Embryonic facial prominence (tissue), 1 donor: ENCODE measurements around the gene PIP4K2C.
"Not testable (repeated sequence)": the region's sequence is repeated elsewhere in the genome, so short reads cannot be mapped to it uniquely, and the experiment has no call there.

Experiments used
- DNase-seq: peaks from one replicate; pipeline ENCODE4 v3.0.0-alpha.2; 2016; ENCODE audit errors: extremely low spot score

PIP4K2C gene

DNA sequence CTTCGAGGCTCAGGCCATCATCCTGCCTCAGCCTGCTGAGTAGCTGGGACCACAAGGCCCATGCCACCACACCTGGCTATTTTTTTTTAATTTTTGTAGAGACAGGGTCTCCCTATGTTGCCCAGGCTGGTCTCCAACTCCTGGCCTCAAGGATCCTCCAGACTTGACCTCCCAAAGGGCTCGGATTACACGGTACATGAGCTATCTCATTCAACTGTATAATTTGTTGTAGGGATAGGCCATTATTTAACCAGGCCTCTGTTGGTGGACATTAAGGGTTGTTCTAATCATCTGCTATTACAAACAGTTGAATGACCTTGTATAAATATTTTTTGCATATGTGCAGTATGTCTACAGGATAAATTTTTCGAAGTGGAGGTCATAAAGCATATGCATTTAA, 32.1 kb upstream of the PIP4K2C start:
- DNase-seq, result no peak

DNA sequence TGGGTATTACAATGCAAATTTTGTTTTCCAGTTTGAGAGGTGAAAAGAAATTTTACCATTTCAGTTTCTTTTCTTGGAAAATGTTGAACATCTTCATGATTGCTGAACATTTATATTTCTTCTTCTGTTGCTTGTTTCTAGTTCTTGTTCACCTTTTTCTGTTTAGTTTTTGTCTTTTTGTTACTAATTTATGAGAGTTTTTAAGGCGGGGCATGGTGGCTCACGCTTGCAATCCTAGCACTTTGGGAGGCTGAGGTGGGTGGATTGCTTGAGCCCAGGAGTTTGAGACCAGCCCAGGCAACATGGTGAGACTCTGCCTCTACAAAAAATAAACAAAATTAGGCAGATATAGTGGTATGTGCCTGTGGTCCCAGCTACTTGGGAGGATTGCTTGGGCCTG, 30.5 kb upstream of the PIP4K2C start:
- DNase-seq, result no peak

DNA sequence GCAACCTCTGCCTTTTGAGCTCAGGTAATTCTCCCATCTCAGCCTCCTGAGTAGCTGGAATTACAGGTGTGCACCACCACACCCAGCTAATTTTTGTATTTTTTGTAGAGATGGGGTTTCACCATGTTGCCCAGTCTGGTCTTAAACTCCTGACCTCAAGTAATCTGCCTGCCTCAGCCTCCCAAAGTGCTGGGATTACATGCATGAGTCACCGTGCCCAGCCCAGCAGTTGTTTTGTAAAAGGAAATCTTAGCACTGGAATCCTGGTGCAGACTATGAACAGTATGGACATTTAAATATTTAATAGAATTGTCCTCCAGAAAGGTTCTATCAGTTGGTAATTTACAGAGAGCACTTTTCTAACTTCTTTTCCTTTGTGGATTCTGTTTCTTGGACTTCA, 29.9 kb upstream of the PIP4K2C start:
- DNase-seq, result not testable (repeated sequence)

DNA sequence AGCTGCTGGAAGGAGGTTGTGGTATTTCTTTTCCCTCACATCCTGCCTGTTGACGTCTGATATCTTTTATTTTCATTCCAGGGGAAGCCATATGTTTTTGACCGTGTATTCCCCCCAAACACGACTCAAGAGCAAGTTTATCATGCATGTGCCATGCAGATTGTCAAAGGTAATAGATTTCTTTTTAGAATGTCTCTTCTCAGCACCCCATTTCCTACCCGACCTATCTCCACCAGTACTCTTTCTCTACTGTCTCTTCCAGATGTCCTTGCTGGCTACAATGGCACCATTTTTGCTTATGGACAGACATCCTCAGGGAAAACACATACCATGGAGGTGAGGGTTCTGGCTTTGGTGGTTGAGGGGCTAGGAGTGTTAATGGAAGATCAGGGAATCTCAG, 27.6 kb upstream of the PIP4K2C start:
- no peak for DNase-seq

DNA sequence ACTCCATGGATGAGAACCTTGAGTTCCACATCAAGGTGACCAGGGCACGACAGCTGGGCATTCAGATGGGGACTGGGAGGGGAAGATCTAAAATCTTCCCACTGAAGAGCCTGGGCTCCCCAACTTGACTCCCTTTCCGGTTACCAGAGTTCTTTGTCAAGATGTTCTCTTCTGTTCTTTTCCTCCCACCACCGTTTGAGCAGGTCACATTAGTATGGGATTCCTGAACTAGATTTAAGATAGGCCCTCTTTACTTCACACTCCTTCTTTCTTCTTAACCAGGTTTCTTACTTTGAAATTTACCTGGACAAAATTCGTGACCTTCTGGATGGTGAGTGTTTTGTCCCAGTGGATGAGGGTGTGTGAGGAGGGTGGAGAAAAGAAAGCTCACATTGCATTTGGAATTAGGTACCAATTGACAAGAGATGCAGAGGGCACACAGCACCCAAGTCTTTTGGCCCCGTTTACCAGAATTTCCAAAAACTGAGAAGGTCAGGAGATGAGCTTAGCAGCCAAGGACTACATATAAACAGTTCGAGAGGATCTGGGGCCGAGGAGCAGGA, 26.7 kb upstream of the PIP4K2C start:
- DNase-seq, result no peak

DNA sequence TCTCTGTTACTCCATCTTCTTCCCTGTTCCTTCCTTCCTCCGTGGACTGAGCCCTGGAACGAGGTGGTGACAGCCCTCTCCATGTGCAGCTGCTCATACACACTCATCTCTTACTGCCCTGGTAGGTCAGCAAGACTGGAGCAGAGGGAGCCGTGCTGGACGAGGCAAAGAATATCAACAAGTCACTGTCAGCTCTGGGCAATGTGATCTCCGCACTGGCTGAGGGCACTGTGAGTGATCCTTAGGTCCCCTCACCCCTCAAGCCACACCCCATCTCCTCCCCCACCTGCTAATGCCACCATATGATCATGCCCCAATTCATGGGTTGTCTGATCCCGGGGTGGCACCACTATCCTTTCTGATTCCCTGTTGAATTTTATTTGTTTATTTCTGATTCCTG, 22.2 kb upstream of the PIP4K2C start:
- no peak for DNase-seq

DNA sequence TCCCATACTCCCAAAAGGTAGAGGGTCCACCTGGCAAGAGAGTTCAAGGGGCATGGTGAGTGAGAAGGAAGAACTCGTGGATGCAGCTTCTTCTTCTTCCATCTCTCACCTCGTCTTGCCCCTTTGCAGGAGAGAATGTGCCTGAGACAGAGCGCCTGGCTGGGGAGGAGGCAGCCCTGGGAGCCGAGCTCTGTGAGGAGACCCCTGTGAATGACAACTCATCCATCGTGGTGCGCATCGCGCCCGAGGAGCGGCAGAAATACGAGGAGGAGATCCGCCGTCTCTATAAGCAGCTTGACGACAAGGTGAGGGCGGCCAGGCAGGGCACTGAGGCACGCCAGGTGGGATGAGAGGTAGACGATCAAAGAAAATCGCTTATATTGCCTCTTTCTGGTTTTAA, 21.1 kb upstream of the PIP4K2C start:
- no peak for DNase-seq

DNA sequence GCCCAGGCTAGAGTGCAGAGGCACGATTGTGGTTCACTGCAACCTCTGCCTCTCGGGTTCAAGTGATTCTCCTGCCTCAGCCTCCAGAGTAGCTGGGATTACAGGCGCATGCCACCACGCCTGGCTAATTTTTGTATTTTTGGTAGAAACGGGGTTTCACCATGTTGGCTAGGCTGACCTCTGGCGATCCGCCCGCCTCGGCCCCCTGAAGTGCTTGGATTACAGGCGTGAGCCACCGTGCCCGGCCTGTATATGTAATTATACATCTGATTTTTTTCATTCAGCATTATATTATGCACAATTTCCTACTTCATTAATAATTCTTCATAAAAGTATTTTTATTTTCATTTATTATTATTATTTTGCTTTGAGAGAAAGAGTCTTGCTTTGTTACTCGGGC, 20.6 kb upstream of the PIP4K2C start:
- not testable (repeated sequence) for DNase-seq

DNA sequence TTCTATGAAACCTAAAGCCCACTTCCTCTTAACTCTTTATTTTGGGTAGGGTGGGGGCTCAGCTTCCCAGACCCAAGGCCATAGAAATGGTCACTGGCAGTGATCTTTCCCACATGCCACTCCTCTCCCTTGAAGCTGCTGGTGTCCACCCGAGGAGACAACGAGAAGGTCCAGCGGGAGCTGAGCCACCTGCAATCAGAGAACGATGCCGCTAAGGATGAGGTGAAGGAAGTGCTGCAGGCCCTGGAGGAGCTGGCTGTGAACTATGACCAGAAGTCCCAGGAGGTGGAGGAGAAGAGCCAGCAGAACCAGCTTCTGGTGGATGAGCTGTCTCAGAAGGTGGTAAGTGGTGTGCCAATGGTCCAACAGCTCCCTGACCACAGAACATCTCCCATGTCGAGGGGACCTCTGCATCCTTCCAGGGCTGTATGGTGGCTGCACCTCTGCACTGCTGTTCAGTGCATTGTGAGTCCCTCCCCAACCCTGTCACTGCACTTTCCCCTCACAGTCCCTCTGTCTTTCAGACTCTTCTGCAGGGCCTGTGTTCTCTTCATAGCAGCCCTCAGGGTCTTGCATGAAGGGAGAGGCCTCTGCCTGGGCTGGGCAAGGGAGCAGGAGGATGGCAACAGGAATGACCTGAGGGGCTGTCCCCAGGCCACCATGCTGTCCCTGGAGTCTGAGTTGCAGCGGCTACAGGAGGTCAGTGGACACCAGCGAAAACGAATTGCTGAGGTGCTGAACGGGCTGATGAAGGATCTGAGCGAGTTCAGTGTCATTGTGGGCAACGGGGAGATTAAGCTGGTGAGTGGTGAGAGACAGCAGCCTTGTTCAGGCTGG, 18.8 kb upstream of the PIP4K2C start:
- DNase-seq, result no peak

DNA sequence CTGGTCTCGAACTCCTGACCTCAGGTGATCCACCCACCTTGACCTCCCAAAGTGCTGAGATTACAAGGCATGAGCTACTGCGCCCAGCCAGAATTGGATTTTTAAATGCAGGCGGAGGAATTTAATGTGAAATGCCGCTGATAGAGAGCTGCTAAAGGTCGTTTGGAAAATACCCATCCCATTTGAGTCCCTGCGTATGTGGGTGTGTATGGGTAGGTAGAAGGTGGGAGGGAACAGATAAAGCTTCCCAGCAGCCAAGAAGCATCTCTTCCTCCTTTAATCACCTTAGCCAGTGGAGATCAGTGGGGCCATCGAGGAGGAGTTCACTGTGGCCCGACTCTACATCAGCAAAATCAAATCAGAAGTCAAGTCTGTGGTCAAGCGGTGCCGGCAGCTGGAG, 16.2 kb upstream of the PIP4K2C start:
- DNase-seq, result no peak

DNA sequence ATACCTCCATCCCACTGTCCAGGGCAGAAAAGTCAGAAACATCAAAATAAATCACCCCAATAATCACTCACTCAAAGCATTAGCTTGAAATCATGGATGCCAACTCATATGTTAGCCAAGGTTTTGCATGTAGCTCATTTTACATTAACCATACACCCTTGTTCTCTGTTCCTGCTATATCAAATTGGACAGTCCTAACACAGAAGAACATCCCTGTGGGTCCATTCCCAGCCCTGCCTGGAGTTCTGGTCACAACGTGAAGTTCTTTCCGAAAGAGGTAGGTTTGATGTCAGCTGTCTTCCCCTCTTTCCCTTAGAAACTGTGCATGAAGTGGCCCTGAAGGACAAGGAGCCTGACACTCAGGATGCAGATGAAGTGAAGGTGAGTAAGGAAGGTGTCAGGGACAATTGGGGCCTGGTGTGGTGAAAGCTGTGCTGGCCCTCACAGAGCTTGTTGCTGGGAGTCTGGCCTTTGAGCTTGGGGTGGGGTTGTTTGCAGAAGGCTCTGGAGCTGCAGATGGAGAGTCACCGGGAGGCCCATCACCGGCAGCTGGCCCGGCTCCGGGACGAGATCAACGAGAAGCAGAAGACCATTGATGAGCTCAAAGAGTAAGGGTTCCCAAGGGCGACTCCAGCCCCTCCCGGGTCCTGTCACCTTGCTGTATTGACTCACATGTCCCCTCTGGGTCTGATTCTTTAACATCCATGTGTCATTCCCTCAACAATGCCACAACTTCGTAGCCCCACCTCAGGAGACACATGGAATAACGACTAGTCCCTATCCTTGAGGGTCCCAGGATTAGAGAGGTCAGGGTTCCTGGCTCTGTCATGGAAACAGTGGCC, 15.0 kb upstream of the PIP4K2C start:
- no peak for DNase-seq

DNA sequence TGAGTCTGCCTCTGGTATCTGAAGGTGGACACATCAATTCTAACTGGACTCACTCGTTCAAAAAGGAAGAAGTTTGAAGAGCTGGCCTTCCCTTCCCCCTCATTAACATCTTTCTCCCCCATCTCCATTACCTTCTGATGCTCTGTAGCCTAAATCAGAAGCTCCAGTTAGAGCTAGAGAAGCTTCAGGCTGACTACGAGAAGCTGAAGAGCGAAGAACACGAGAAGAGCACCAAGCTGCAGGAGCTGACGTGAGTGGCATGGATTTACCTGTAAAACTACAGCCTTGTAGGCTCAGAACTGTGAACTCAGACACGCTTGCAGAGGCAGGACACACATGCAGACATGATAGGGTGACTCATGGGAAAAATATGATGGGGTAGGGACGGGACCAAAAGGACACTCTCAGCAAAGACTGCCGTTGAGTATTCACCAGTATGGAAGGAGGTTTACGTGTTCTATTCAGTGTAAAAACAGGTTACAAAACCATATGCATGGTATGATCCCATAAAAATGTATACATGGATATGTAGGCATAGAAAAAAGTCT, 14.3 kb upstream of the PIP4K2C start:
- no peak for DNase-seq

DNA sequence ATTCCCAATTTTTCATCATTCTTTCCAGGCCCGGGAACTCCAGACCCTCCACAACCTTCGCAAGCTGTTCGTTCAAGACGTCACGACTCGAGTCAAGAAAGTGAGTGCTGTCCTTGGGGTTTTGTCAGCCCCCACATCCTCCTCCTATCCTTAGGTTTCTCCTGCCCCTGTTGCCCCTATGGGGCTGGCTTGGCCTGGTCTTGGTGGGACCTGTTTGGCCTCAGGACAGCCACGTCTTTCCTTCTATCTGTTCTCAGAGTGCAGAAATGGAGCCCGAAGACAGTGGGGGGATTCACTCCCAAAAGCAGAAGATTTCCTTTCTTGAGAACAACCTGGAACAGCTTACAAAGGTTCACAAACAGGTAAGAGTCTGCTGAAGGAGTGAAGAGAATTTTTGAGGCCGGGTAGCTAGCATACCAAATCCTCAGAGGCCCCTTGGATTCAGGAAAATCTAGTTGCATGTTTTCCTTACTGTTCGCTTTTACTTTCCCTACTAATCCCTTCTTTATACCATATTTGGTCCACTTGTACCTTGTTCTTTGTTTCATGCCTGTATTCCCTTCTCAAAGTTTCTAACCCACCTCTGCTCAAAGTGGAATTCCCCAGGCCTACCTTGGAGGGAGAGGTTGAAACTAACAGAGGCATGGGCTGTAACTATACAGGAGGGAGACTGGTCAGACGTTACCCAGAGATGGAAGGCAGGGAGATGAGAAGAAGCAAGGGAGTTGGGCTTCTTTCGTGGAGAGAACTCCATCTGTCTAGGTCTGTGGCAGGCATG, 12.8 kb upstream of the PIP4K2C start:
- DNase-seq, result no peak

DNA sequence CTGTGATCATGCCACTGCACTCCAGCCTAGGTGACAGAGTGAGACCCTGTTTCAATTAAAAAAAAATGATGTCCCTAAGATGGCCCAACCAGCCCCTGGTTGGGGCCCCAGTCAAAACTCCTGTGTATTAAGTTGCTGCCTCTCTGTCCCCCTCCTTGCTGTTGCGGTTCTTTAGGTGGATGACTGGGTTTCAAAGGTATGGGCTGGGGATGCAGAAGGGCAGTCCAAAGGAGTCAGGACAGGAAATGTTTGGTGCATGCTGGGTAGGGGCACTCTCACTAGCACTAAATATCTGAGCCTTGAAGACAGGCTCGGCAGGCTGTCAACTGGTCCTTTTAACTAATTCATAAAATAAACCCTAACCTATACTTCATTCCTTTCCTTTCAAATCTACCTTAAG, 12.0 kb upstream of the PIP4K2C start:
- no peak for DNase-seq

DNA sequence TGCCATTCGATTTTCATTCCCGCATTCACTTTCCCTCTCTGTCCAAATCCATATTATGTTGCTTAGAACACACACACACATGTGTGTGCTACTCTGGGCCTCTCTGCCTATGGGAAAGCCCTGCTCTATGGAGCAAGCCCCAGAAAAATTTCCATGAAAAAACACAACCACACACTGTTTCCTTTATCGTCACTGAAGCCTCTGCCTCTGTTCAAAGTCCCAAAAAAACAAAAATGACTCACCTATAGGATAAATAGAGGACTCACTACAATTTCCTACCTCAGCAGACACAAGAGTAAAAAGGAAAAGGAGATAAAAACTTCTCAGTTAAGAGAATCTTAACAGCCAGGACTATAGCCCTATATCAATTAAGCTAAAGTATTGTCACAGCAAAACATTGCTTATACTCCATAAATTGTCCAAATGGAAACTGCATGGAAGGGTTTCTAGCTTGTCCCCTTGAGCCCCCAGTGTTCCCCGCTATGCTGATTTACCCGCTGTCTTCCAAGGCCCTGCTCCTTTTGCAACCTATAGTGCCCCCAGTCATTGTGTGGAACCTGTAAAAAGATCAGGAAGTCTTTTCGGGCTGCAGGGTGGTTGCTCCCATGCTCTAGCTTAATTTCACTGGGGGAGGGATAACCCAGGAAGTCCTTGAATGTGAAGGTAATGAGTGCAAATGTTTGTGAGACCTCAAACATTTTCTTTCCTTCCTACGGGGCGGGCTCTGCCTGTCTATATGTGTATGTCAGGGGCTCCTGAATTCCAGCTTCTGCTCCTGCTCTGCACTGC, 11.1 kb upstream of the PIP4K2C start:
- no peak for DNase-seq

DNA sequence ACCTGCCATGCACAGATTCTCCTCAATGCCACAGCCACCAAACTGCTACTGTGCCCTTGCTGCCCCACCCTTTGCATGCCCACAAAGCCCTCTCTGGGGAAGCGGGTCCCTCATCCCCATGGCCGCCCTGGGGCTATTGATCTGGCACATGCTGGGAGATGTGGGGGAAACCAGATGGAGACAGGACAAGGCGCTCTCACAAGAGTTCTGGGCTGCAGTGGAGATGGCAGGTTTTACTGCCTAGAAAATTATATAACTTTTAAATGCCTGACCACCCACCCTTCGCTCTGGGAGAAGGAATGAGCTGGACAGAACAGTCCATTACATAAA, 10.6 kb upstream of the PIP4K2C start:
- no peak for DNase-seq

DNA sequence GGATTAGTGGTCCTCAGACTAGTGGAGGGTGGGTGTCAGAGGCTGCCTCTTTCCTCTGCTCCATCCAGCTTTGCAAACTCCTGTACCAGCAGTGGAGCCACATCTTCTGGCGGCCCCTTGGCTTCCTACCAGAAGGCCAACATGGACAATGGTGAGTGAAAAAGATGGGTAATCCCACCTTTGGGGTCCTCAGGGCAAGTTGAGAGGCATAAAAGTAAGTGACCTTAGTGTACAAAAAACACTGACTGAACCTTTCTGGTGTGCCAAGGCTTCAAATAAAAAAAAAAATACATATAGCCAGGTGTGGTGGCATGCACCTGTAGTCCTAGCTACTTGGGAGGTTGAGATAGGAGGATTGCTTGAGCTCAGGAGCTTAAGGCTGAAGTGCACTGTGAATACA, 9.2 kb upstream of the PIP4K2C start:
- DNase-seq, result no peak

DNA sequence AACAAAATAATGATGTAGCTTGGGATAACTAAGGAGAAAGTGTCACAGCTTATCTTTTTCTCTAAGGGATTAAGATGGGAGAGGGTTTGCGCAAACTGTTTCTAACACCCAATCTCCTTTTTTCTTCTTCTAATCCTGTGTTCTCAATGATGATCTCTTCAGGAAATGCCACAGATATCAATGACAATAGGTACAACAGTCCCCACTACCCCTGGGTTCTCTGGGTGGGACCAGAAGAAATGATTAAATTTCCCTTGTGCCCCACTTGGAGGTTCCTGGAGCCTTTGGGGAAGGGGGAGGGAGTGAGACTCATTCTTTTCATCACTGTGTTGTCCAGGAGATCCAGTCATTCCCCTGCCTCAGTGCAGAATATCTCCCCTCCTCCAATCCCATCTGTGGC, 8.6 kb upstream of the PIP4K2C start:
- DNase-seq, result no peak

DNA sequence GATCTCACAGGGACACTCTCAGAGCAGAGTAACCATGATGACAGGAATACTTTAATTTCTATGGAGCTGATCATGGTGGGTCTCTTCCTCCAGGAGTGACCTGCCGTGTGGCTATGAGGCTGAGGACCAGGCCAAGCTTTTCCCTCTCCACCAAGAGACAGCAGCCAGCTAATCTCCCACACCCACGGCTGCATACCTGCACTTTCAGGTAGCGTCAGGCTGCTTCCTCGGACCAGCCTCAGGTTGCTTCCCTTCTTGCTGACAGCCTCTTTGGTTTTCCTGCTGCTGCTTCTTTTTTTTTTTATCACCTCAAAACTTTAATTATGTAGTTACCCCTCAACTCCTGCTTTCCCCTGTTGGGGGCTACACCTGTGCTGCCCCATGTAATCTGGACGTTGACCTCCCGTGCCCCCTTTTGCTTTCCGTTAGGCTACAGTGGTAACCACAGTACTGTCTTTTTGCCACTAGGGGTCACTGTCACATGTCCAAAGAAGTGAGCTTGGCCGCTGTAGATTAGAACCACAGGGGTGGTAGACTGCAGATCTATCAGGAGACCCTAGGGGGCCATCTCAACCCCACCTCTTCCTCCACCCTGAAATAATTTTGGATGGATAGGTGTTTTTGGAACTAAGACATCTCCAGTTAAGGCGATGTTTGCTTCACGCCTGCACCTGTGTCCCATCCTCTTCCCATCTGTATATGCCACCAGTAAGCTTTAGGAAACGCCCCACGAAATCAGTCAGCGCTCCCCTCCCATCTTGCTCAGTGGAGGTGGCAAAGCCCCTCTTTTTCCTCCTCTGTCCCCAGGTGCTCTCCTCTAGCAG, 7.8 kb upstream of the PIP4K2C start:
- DNase-seq, result peak; percentile 63

DNA sequence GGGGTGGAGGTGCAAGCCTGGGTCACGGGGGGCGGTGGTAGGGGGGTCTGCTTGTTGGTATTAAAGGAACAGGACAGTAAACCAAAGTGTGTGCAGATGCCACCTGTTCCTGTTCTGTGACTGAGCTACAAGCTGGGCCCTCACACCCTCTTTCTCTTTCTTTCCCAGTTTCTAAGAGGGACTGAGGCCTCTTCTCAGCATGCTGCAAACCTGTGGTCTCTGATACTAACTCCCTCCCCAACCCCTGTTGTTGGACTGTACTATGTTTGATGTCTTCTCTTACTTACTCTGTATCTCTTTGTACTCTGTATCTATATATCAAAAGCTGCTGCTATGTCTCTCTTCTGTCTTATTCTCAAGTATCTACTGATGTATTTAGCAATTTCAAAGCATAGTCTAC, 6.9 kb upstream of the PIP4K2C start:
- no peak for DNase-seq
